Activated CD8-positive, alpha-beta memory T cell treated with anti-CD3 and anti-CD28 coated beads, Interleukin-2, amount 10 ng/mL, durations not matched to agents 7 days and 5 days (primary cell): Measurements from ENCODE around the gene IDNK. TPM values are rescaled to one million over a fixed set of nuclear protein-coding genes. Genes with fewer than 3 reads are reported as not detected.
A peak's percentile ranks its signal among the peaks of the same experiment; 100 is the strongest.
"Not testable (repeated sequence)": the region's sequence is repeated elsewhere in the genome, so short reads cannot be mapped to it uniquely, and the experiment has no call there.

Source experiments
- ATAC-seq: fragments of 150-1000 bp; cut with Tn5 transposase; one replicate; pipeline ENCODE4 v1.10.0; 2021; ENCODE audit warnings: moderate library complexity
- CTCF ChIA-PET: fragments of 350-600 bp; sonication (Branson Sonifier 250); formaldehyde crosslinking; loops from one replicate; lab custom pipeline; 2021; ENCODE audit warnings: antibody characterized with exemption; lab: Charles Lee
- DNase-seq: peaks from one replicate; pipeline ENCODE4 v3.0.0-alpha.2; 2020
- H3K27ac Mint-ChIP-seq: one replicate; pipeline ENCODE4 v1.8.0; 2021; ENCODE audit warnings: mild to moderate bottlenecking, mixed read lengths
- H3K27me3 Mint-ChIP-seq: one replicate; pipeline ENCODE4 v1.8.0; 2021; ENCODE audit warnings: mixed read lengths
- H3K36me3 Mint-ChIP-seq: one replicate; pipeline ENCODE4 v1.8.0; 2021; ENCODE audit warnings: mild to moderate bottlenecking, mixed read lengths
- H3K4me1 Mint-ChIP-seq: one replicate; pipeline ENCODE4 v1.8.0; 2021; ENCODE audit warnings: mixed read lengths
- H3K4me3 Mint-ChIP-seq: one replicate; pipeline ENCODE4 v1.8.0; 2021; ENCODE audit warnings: mild to moderate bottlenecking, moderate library complexity, mixed read lengths
- H3K9me3 Mint-ChIP-seq: one replicate; pipeline ENCODE4 v1.8.0; 2022; ENCODE audit warnings: low read depth, mixed read lengths
- total RNA-seq, 2 experiments: library from RNA; stranded (reverse); gene quantifications; one replicate each; pipeline ENCODE4 v1.2.3, GENCODE V29; 2021

Gene IDNK
- 1 to 10 TPM; 6.2 to 9.1 TPM for total RNA-seq

- Mint-ChIP-seq H3K36me3 (peaks cover 14% of the 10 kb centered on the region), H3K4me1 (peaks cover 25% of the 10 kb centered on the region), H3K27me3 (peaks cover 5% of the 10 kb centered on the region), H3K27ac (peak within 1 kb of the TSS; percentile 94), H3K9me3 (no peaks in the 10 kb centered on the region), H3K4me3 (peak within 1 kb of the TSS; percentile 83)
- peak; percentile 72 for DNase-seq
- peak; percentile 94 for ATAC-seq
- CTCF ChIA-PET: interaction anchor here (0.6 to 2.2 kb wide), 11 partner anchors 15 to 381 kb away, joined by 3 to 9 read pairs (median 3); partner anchors contain the start of genes KIF27 and UBQLN1
Measured at GRCh38 chr9:83622939-83623678, at the start of gene IDNK. Gene IDNK, plus strand, starts transcription at chr9:83623143. Its CDS starts 29 bp downstream, at chr9:83623172.

DNA sequence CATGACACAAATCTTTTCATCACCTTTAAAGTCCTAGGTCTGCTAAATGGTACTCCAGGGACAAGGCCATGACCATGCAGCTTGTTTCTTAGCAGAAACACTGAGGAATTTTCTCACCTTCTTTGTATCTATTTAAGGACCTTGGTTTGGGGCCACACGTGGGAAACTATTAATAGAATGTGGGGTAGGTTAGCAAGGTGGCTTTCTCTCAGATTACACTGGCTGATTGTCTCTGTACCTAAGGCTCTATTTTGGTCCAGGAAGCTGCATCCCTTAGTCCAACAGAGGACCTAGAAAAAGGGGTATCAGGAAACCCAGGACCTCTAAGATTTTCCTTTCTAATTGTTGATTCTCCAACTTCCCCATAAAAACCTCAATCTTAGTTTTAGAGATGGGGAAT, 48.5 kb upstream of the IDNK start:
- no peaks in the 10 kb centered on the region for H3K27me3 Mint-ChIP-seq
- CTCF ChIA-PET: interaction anchor here (1.0 kb wide), 1 partner anchor 12 kb away, joined by 3 read pairs; no protein-coding TSS in a partner anchor
- H3K36me3 Mint-ChIP-seq: no peaks in the 10 kb centered on the region
- H3K4me3 Mint-ChIP-seq: no peak overlapping the region
- H3K4me1 Mint-ChIP-seq: no peaks in the 10 kb centered on the region
- peaks cover 4% of the 10 kb centered on the region for H3K9me3 Mint-ChIP-seq
- no peak overlapping the region for H3K27ac Mint-ChIP-seq
- DNase-seq: no peak
- ATAC-seq: no peak

DNA sequence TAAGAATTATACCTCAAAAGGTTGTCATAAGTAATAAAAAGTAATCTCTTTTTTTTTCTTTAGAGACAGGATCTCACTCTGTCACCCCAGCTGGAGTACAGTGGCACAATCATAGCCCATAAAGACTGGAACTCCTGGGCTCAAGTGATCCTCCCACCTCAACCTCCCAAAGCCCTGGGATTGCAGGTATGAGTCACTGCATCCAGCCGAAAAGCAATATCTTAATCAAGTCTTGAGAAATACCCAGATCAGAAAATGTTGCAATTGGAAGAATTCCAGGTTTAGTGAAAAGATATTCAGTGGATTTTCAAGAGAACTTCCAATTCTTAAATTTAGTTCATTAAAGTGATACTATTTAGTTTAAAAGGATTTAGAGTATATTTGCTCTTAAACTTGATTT, 40.9 kb upstream of the IDNK start:
- H3K9me3 Mint-ChIP-seq: peaks cover 4% of the 10 kb centered on the region
- H3K27me3 Mint-ChIP-seq: no peaks in the 10 kb centered on the region
- no peak overlapping the region for H3K27ac Mint-ChIP-seq
- peaks cover 1% of the 10 kb centered on the region for H3K36me3 Mint-ChIP-seq
- ATAC-seq: no peak
- no peak overlapping the region for H3K4me3 Mint-ChIP-seq
- CTCF ChIA-PET: no interaction called here
- H3K4me1 Mint-ChIP-seq: no peaks in the 10 kb centered on the region
- no peak for DNase-seq

GRCh38 chr9:83583151-83584014, 39.6 kb upstream of the IDNK start:
- H3K27me3 Mint-ChIP-seq: no peaks in the 10 kb centered on the region
- no peak for DNase-seq
- no peak overlapping the region for H3K4me3 Mint-ChIP-seq
- no peaks in the 10 kb centered on the region for H3K4me1 Mint-ChIP-seq
- H3K36me3 Mint-ChIP-seq: peaks cover 1% of the 10 kb centered on the region
- CTCF ChIA-PET: no interaction called here
- H3K27ac Mint-ChIP-seq: no peak overlapping the region
- H3K9me3 Mint-ChIP-seq: no peaks in the 10 kb centered on the region
- peak; percentile 39 for ATAC-seq

GRCh38 chr9:83584995-83585394, 37.9 kb upstream of the IDNK start:
- H3K27me3 Mint-ChIP-seq: no peaks in the 10 kb centered on the region
- DNase-seq (no peak), ATAC-seq (no peak)
- CTCF ChIA-PET: no interaction called here
- H3K4me1 Mint-ChIP-seq: no peaks in the 10 kb centered on the region
- H3K27ac Mint-ChIP-seq: no peak overlapping the region
- peaks cover 1% of the 10 kb centered on the region for H3K36me3 Mint-ChIP-seq
- H3K9me3 Mint-ChIP-seq: no peaks in the 10 kb centered on the region
- H3K4me3 Mint-ChIP-seq: no peak overlapping the region

GRCh38 chr9:83588256-83588655, 34.7 kb upstream of the IDNK start:
- no peak for DNase-seq
- CTCF ChIA-PET: interaction anchor here (1.3 kb wide), 1 partner anchor 254 kb away, joined by 4 read pairs; no protein-coding TSS in a partner anchor
- Mint-ChIP-seq H3K4me3 (no peak overlapping the region), H3K4me1 (no peaks in the 10 kb centered on the region), H3K27me3 (no peaks in the 10 kb centered on the region), H3K9me3 (no peaks in the 10 kb centered on the region), H3K36me3 (peaks cover 1% of the 10 kb centered on the region), H3K27ac (no peak overlapping the region)
- no peak for ATAC-seq

DNA sequence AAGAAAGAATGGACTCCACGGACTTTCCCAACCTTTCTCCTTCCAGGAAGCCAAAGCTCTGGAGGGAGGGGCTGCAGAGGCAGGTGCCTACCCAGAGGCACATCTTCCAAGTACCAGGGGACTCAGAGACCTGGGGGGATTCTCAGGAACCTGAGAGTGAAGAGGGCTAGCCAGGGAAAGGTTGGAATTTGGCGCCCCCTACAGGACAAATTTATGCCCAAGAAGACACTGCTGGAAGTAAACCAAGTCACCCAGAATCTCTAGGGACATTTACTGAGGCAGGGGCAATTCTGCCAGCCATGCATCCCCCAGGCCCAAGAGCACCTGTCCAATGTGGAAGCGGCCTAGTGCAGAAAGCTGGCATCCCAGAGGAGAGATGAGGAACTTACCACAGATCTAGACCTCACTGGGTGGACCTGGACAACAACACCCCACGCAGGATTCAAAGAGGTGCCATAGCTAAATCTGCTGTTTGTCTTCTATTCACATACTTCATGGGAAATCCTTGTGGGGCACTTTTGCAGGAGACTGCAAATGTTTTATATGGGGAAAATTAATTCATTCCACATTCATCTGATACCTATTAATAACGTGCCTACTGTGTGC, 25.9 kb upstream of the IDNK start:
- Mint-ChIP-seq H3K36me3 (no peaks in the 10 kb centered on the region), H3K4me3 (no peak overlapping the region), H3K27me3 (no peaks in the 10 kb centered on the region), H3K4me1 (no peaks in the 10 kb centered on the region), H3K27ac (no peak overlapping the region), H3K9me3 (no peaks in the 10 kb centered on the region)
- CTCF ChIA-PET: interaction anchor here (1.1 to 2.3 kb wide), 4 partner anchors 10 to 267 kb away, joined by 3 to 17 read pairs (median 5); no protein-coding TSS in a partner anchor
- DNase-seq: peak; percentile 61
- ATAC-seq: no peak

DNA sequence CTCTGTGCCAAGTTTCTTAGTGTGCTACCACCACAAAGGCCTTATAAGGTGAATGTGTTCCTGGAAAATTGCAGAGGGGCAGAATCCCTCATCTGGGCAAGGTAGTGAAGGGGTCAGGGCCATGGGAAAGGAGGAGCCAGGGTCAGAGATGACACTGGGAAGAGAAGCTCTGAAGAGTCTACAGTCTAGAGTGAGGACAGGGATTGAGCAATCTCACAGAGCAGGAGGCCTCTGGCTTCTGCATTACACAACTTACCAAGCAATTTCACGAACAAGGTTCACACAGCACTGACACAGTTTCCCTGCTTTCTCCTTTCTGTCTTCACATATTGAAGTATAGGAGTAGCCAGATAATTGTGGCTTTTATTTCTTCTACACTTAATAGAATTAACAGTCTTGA, 24.5 kb upstream of the IDNK start:
- no peak overlapping the region for H3K27ac Mint-ChIP-seq
- H3K27me3 Mint-ChIP-seq: no peaks in the 10 kb centered on the region
- no peaks in the 10 kb centered on the region for H3K4me1 Mint-ChIP-seq
- H3K4me3 Mint-ChIP-seq: no peak overlapping the region
- no peaks in the 10 kb centered on the region for H3K9me3 Mint-ChIP-seq
- H3K36me3 Mint-ChIP-seq: no peaks in the 10 kb centered on the region
- no peak for DNase-seq
- CTCF ChIA-PET: no interaction called here
- ATAC-seq: no peak

GRCh38 chr9:83599071-83599470, 23.9 kb upstream of the IDNK start:
- CTCF ChIA-PET: no interaction called here

GRCh38 chr9:83601463-83601862, 21.5 kb upstream of the IDNK start:
- Mint-ChIP-seq H3K27me3 (no peaks in the 10 kb centered on the region), H3K9me3 (no peaks in the 10 kb centered on the region), H3K4me1 (no peaks in the 10 kb centered on the region), H3K27ac (no peak overlapping the region), H3K36me3 (no peaks in the 10 kb centered on the region), H3K4me3 (no peak overlapping the region)
- ATAC-seq: no peak
- no peak for DNase-seq
- CTCF ChIA-PET: no interaction called here

More at GRCh38 chr9:83599071-83599470, 23.9 kb upstream of the IDNK start:
- H3K27ac Mint-ChIP-seq: no peak overlapping the region
- no peak overlapping the region for H3K4me3 Mint-ChIP-seq
- H3K36me3 Mint-ChIP-seq: no peaks in the 10 kb centered on the region
- ATAC-seq (no peak), DNase-seq (no peak)
- H3K4me1 Mint-ChIP-seq: no peaks in the 10 kb centered on the region
- no peaks in the 10 kb centered on the region for H3K9me3 Mint-ChIP-seq
- no peaks in the 10 kb centered on the region for H3K27me3 Mint-ChIP-seq

DNA sequence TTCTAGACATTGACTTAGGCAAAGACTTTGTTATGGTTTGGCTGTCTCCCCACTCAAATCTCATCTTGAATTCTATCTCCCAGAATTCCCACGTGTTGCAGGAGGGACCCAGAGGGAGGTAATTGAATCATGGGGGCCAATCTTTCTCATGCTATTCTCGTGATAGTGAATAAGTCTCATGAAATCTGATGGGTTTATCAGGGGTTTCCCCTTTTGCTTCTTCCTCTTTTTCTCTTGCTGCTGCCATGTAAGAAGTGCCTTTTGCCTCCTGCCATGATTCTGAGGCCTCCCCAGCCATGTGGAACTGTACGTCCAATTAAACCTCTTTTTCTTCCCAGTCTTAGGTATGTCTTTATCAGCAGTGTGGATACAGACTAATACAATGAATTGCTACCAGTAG, 15.3 kb upstream of the IDNK start:
- CTCF ChIA-PET, H3K27me3 Mint-ChIP-seq, H3K4me1 Mint-ChIP-seq, H3K27ac Mint-ChIP-seq, H3K9me3 Mint-ChIP-seq, ATAC-seq, H3K36me3 Mint-ChIP-seq, DNase-seq, H3K4me3 Mint-ChIP-seq: not testable (repeated sequence)

DNA sequence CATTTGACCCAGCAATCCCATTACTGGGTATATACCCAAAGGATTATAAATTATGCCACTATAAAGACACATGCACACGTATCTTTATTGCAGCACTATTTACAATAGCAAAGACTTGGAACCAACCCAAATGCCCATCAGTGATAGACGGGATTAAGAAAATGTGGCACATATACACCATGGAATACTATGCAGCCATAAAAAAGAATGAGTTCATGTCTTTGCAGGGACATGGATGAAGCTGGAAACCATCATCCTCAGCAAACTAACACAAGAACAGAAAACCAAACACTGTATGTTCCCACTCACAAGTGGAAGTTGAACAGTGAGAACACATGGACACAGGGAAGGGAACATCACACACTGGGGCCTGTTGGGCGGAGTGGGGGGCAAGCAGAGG, 9.6 kb upstream of the IDNK start:
- H3K27me3 Mint-ChIP-seq, H3K4me1 Mint-ChIP-seq, H3K27ac Mint-ChIP-seq, H3K4me3 Mint-ChIP-seq, CTCF ChIA-PET, H3K9me3 Mint-ChIP-seq, H3K36me3 Mint-ChIP-seq, DNase-seq, ATAC-seq: not testable (repeated sequence)

DNA sequence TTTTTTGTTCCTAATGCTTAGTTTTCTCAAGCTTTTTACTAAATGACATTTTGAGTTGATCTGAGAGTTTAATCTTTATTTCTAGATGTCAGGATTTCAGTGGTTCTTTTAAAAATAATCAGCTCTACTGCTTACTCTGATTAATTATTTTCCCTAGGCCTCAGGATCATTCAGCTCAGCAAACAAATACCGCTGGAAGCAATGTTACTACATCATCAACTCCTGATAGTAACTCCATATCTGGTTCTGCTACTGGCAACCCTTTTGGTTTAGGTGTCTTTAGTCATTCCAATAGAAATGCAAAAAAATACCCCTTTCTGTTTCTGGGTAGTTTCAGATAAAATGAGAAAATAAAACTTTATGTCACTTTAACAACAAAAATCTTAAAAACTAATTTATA, 5.6 kb upstream of the IDNK start:
- H3K27me3 Mint-ChIP-seq: peaks cover 5% of the 10 kb centered on the region
- peaks cover 7% of the 10 kb centered on the region for H3K4me1 Mint-ChIP-seq
- no peak overlapping the region for H3K4me3 Mint-ChIP-seq
- H3K9me3 Mint-ChIP-seq: no peaks in the 10 kb centered on the region
- no peaks in the 10 kb centered on the region for H3K36me3 Mint-ChIP-seq
- CTCF ChIA-PET: no interaction called here
- H3K27ac Mint-ChIP-seq: no peak overlapping the region
- DNase-seq: no peak
- no peak for ATAC-seq
